SK-N-MC (cell line): Measurements from ENCODE around the gene AATF.

Experiments used
- EZH2 ChIP-seq: fragments of 200-600 bp; sonication (generic); IDR thresholded peaks from one replicate; pipeline ENCODE4 v1.6.1; 2017; ENCODE audit warnings: antibody characterized with exemption
- FOXP2 ChIP-seq: optimal IDR thresholded peaks from 2 replicates; pipeline ENCODE3; 2011; ENCODE audit warnings: mild to moderate bottlenecking, moderate library complexity; ENCODE audit not compliant: insufficient read depth; ENCODE audit errors: extremely low read length, control extremely low read depth
- POLR2AphosphoS5 ChIP-seq: IDR thresholded peaks from 2 replicates; pipeline ENCODE4 v1.6.1; 2012; ENCODE audit warnings: mild to moderate bottlenecking, low read depth, low read length, borderline replicate concordance

- no peak for TF ChIP-seq EZH2
- no peak for TF ChIP-seq POLR2AphosphoS5
- no peak for TF ChIP-seq FOXP2
These were observed 45.7 kb downstream of the AATF start for GRCh38 chr17:36994438-36994837.
